ENCODE results near the gene CFAP99. TPM values are rescaled to one million over a fixed set of nuclear protein-coding genes. Genes with fewer than 3 reads are reported as not detected.
"Not testable (repeated sequence)": the region's sequence is repeated elsewhere in the genome, so short reads cannot be mapped to it uniquely, and the experiment has no call there.

CFAP99 gene
- not detected in 2 replicates for polyA plus RNA-seq (2014; cell fraction: cytosol; rRNA removed)
- polyA plus RNA-seq (2014; cell fraction: nucleus; rRNA removed): not detected in 2 replicates

- DNase-seq (ENCODE audit: low spot score): peak; percentile 90
These were observed at the start of gene CFAP99 for GRCh38 chr4:2418650-2419571. CFAP99 (plus strand) TSS chr4:2418955.

GRCh38 chr4:2370597-2371320, 48.0 kb upstream of the CFAP99 start:
- DNase-seq (ENCODE audit: low spot score): no peak

GRCh38 chr4:2371765-2372487, 46.8 kb upstream of the CFAP99 start:
- no peak for DNase-seq (ENCODE audit: low spot score)

- DNase-seq (ENCODE audit: low spot score): no peak
These were observed 46.2 kb upstream of the CFAP99 start for GRCh38 chr4:2372488-2373030.

- DNase-seq (ENCODE audit: low spot score): no peak
These were observed 45.2 kb upstream of the CFAP99 start for GRCh38 chr4:2373532-2373931.

- DNase-seq (ENCODE audit: low spot score): no peak
These were observed 43.3 kb upstream of the CFAP99 start for GRCh38 chr4:2375427-2375826.

GRCh38 chr4:2377241-2377640, 41.5 kb upstream of the CFAP99 start:
- no peak for DNase-seq (ENCODE audit: low spot score)

- DNase-seq (ENCODE audit: low spot score): no peak
These were observed 40.4 kb upstream of the CFAP99 start for GRCh38 chr4:2378401-2378800.

GRCh38 chr4:2378898-2379297, 39.9 kb upstream of the CFAP99 start:
- DNase-seq (ENCODE audit: low spot score): no peak

- DNase-seq (ENCODE audit: low spot score): not testable (repeated sequence)
These were observed 38.2 kb upstream of the CFAP99 start for GRCh38 chr4:2380589-2380988.

GRCh38 chr4:2382769-2383202, 36.0 kb upstream of the CFAP99 start:
- not testable (repeated sequence) for DNase-seq (ENCODE audit: low spot score)

GRCh38 chr4:2383220-2383631, 35.5 kb upstream of the CFAP99 start:
- not testable (repeated sequence) for DNase-seq (ENCODE audit: low spot score)

GRCh38 chr4:2383760-2384159, 35.0 kb upstream of the CFAP99 start:
- no peak for DNase-seq (ENCODE audit: low spot score)

GRCh38 chr4:2384245-2384644, 34.5 kb upstream of the CFAP99 start:
- DNase-seq (ENCODE audit: low spot score): no peak

GRCh38 chr4:2385516-2385915, 33.2 kb upstream of the CFAP99 start:
- DNase-seq (ENCODE audit: low spot score): no peak

GRCh38 chr4:2386717-2387116, 32.0 kb upstream of the CFAP99 start:
- no peak for DNase-seq (ENCODE audit: low spot score)

GRCh38 chr4:2387218-2387617, 31.5 kb upstream of the CFAP99 start:
- DNase-seq (ENCODE audit: low spot score): no peak

- no peak for DNase-seq (ENCODE audit: low spot score)
These were observed 30.9 kb upstream of the CFAP99 start for GRCh38 chr4:2387829-2388228.

- DNase-seq (ENCODE audit: low spot score): no peak
These were observed 30.1 kb upstream of the CFAP99 start for GRCh38 chr4:2388429-2389182.

- no peak for DNase-seq (ENCODE audit: low spot score)
These were observed 29.1 kb upstream of the CFAP99 start for GRCh38 chr4:2389691-2390090.

GRCh38 chr4:2390146-2390545, 28.6 kb upstream of the CFAP99 start:
- DNase-seq (ENCODE audit: low spot score): no peak

Data from SK-N-DZ (cell line).